ENCODE results near the gene HELZ. TPM values are rescaled to one million over a fixed set of nuclear protein-coding genes. Genes with fewer than 3 reads are reported as not detected.

The HELZ gene
- polyA plus RNA-seq, 1 experiment = 8.4 TPM

GRCh38 chr17:67215991-67216421, 29.0 kb downstream of the HELZ start:
- peaks cover 4% of the 10 kb centered on the region; the same call in 1 of the 2 replicates for H3K36me3 ChIP-seq (ENCODE audit: control insufficient read depth, insufficient read depth, low read length)
- DNase-seq (ENCODE audit: low read depth) = no peak
- H3K27me3 ChIP-seq (ENCODE audit: control insufficient read depth, insufficient read depth, low read length) = no peaks in the 10 kb centered on the region
- H3K4me3 ChIP-seq (ENCODE audit: low read depth, low read length) = no peak overlapping the region
- no peak for TF ChIP-seq CTCF (IDR thresholded peaks at IDR 0.05; ENCODE audit: insufficient read depth, low read depth, low read length)
- POLR2A ChIA-PET = no interaction called here
- CTCF ChIA-PET = interaction anchor here (0.6 to 1.8 kb wide), 4 partner anchors 16 to 78 kb away, joined by 3 to 8 read pairs (median 4); no protein-coding TSS in a partner anchor

- Histone ChIP-seq H3K27me3 (ENCODE audit: control insufficient read depth, insufficient read depth, low read length) (no peaks in the 10 kb centered on the region), H3K4me3 (ENCODE audit: low read depth, low read length) (no peak overlapping the region), H3K36me3 (ENCODE audit: control insufficient read depth, insufficient read depth, low read length) (peaks cover 4% of the 10 kb centered on the region; the same call in 1 of the 2 replicates)
- ChIA-PET CTCF (interaction anchor here (0.6 to 2.2 kb wide), 4 partner anchors 12 to 1246 kb away, joined by 3 to 11 read pairs (median 3); no protein-coding TSS in a partner anchor), POLR2A (interaction anchor here (0.6 kb wide), 1 partner anchor 9 kb away, joined by 3 read pairs; no protein-coding TSS in a partner anchor)
- TF ChIP-seq CTCF (IDR thresholded peaks at IDR 0.05; ENCODE audit: insufficient read depth, low read depth, low read length) = no peak
- no peak for DNase-seq (ENCODE audit: low read depth)
These were observed 32.1 kb downstream of the HELZ start for GRCh38 chr17:67212714-67213417.

- no peak for TF ChIP-seq CTCF (IDR thresholded peaks at IDR 0.05; ENCODE audit: insufficient read depth, low read depth, low read length)
- Histone ChIP-seq H3K36me3 (ENCODE audit: control insufficient read depth, insufficient read depth, low read length) (peaks cover 3% of the 10 kb centered on the region; the same call in 1 of the 2 replicates), H3K27me3 (ENCODE audit: control insufficient read depth, insufficient read depth, low read length) (no peaks in the 10 kb centered on the region), H3K4me3 (ENCODE audit: low read depth, low read length) (no peak overlapping the region)
- DNase-seq (ENCODE audit: low read depth) = no peak
- ChIA-PET CTCF (interaction anchor here (0.6 to 2.2 kb wide), 5 partner anchors 9 to 1246 kb away, joined by 3 to 11 read pairs (median 3); no protein-coding TSS in a partner anchor), POLR2A (interaction anchor here (0.6 kb wide), 1 partner anchor 10 kb away, joined by 3 read pairs; no protein-coding TSS in a partner anchor)
These were observed 32.8 kb downstream of the HELZ start for GRCh38 chr17:67212231-67212630.

GRCh38 chr17:67211742-67212141, 33.3 kb downstream of the HELZ start:
- Histone ChIP-seq H3K36me3 (ENCODE audit: control insufficient read depth, insufficient read depth, low read length) (peaks cover 2% of the 10 kb centered on the region; the same call in 1 of the 2 replicates), H3K27me3 (ENCODE audit: control insufficient read depth, insufficient read depth, low read length) (no peaks in the 10 kb centered on the region), H3K4me3 (ENCODE audit: low read depth, low read length) (no peak overlapping the region)
- no peak for DNase-seq (ENCODE audit: low read depth)
- ChIA-PET CTCF (interaction anchor here (1.6 to 2.2 kb wide), 2 partner anchors 10 to 11 kb away, joined by 5 to 11 read pairs; no protein-coding TSS in a partner anchor), POLR2A (no interaction called here)
- TF ChIP-seq CTCF (IDR thresholded peaks at IDR 0.05; ENCODE audit: insufficient read depth, low read depth, low read length) = no peak

- ChIA-PET CTCF (interaction anchor here (1.4 to 2.2 kb wide), 3 partner anchors 8 to 10 kb away, joined by 5 to 11 read pairs (median 5); no protein-coding TSS in a partner anchor), POLR2A (no interaction called here)
- Histone ChIP-seq H3K27me3 (ENCODE audit: control insufficient read depth, insufficient read depth, low read length) (no peaks in the 10 kb centered on the region), H3K4me3 (ENCODE audit: low read depth, low read length) (no peak overlapping the region), H3K36me3 (ENCODE audit: control insufficient read depth, insufficient read depth, low read length) (no peaks in the 10 kb centered on the region)
- TF ChIP-seq CTCF (IDR thresholded peaks at IDR 0.05; ENCODE audit: insufficient read depth, low read depth, low read length) = no peak
- DNase-seq (ENCODE audit: low read depth) = no peak
These were observed 34.1 kb downstream of the HELZ start for GRCh38 chr17:67210915-67211314.
